ENCODE results near the gene WRAP73. TPM values are rescaled to one million over a fixed set of nuclear protein-coding genes. Genes with fewer than 3 reads are reported as not detected.

The WRAP73 gene
- total RNA-seq, 1 donor from 2014 or later, result 38.6 TPM

- intact Hi-C loops (cut with micrococcal nuclease), result no loop called here
Observed at GRCh38 chr1:3681898-3682806, 32.2 kb upstream of the WRAP73 start.

- intact Hi-C loops (cut with micrococcal nuclease), result no loop called here
Observed at GRCh38 chr1:3681231-3681897, 31.5 kb upstream of the WRAP73 start.

DNA sequence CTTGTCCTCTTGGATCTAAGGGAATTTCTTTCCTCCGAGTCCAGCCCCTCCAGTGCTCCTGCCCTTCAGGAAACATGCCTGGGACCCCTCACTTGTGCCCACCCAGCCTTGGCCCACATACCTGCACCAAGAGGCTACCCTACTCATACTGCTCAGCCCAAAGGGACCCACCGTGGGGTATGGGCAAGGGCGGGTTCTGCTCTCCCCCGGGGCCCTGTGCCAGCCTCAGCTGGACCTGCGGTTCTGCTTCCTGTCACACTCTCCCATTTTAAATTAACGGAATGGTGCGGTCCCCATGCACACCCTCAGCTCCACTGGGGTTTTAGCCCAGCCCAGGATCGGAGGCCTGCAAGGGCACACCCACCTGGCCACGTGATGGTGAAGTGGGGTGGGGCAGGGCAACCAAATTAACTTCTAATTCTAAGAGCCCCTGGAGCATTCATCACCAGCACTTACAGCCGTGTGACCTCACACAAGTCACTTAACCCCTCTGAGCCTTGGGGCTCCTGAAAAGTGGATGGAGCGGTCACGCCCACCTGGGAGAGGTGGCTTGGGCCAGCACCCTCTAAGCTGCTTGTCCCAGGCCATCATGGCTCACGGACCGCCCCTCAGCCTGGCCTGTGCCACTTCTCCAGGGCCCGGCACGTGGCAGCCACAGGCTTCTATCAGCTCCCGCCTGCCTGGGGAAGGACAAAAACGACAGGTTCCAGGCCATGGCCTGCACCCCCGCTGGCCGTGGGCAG lies 30.8 kb upstream of the WRAP73 start:
- intact Hi-C loops (cut with micrococcal nuclease), result no loop called here

DNA sequence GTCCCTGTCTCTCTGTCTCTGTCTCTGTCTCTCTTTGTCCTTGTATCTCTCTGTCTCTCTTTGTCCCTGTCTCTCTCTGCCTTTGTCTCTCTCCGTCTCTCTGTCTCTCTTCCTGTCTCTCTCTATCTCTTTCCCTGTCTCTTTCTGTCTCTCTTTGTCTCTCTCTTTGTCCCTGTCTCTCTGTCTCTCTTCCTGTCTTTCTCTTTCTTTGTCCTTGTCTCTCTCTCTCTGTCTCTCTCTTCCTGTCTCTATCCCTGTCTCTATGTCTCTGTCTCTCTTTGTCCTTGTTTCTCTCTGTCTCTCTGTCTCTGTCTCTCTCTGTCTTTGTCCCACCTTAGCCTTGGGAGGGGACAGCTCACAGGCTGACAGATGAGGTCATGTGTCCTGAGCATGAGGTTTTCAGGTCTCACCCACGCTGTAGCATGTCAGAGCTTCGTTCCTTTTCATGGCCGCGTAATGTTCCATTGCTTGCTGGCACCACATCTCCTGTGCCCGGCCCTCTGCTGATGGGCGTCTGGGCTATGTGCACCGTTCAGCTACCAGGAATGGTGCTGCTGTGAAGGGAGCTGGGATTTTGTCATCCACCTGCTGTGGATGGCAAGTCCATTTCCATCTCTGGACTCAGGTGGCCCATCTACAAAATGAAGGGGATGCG lies 30.0 kb upstream of the WRAP73 start:
- intact Hi-C loops (cut with micrococcal nuclease), result no loop called here

- intact Hi-C loops (cut with micrococcal nuclease), result no loop called here
Observed at GRCh38 chr1:3679098-3679555, 29.2 kb upstream of the WRAP73 start.

GRCh38 chr1:3678361-3679097 lies 28.6 kb upstream of the WRAP73 start:
- intact Hi-C loops (cut with micrococcal nuclease), result no loop called here

DNA sequence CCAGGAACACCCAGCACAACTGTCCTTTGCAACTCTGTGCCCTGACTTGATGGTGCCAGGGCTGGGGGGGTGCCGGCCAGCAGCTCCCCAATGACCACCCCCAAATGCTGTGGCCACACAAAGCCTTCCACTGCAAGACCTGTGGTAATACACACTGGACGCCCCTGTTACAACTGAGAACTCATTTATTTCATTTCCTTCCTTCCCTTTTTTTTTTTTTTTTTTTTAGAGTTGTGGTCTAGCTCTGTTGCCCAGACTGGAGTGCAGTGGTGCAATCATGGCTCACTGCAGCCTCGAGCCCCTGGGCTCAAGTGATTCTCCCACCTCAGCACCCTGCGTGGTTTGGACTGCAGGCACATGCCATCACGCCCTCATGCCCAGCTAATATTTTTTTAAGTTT lies 27.6 kb upstream of the WRAP73 start:
- intact Hi-C loops (cut with micrococcal nuclease), result no loop called here

DNA sequence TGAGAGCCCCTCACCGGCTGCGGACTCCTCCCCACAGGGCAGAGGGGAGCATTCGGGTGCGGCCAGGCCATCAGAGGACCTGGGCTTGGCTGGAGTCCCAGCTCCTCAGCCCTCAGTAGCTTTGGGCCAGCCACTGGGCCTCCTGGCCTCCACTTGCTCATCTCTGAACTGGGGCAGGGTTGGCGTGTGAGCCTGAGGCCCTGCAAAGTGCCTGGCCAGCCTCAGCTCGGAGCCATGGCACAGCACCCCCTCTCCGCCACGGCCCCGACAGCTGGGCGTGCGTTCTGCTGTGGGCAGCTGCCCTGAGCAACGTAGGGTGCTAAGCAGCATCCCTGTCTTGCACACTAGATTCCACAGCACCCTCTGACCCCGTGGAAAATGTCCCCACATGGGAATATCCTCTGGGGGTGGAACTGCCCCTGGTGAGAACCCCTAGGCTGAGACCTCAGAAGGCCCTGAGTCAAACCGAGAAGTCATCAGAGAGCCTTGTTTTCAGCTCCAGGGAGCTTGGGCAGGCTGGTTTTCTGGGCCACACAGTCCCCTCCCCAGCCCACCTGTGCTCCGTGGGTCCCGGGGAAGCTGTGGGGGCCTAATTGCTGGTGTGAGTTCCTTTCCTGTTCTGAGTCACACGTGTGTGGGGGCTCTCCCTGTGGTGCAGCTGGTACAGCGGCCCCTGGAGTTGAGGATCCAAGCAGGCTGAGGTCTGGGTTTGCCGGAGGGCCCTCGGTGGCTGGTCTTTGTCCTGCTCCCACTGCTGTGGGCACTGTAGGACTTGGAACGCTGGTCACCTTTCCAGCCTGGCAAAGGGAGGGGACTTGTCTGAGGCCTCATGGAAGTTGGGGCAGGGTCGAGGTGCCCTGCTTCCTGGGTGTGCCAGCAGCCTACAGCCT lies 26.9 kb upstream of the WRAP73 start:
- intact Hi-C loops (cut with micrococcal nuclease), result no loop called here

GRCh38 chr1:3675436-3675835 lies 25.5 kb upstream of the WRAP73 start:
- intact Hi-C loops (cut with micrococcal nuclease), result no loop called here

DNA sequence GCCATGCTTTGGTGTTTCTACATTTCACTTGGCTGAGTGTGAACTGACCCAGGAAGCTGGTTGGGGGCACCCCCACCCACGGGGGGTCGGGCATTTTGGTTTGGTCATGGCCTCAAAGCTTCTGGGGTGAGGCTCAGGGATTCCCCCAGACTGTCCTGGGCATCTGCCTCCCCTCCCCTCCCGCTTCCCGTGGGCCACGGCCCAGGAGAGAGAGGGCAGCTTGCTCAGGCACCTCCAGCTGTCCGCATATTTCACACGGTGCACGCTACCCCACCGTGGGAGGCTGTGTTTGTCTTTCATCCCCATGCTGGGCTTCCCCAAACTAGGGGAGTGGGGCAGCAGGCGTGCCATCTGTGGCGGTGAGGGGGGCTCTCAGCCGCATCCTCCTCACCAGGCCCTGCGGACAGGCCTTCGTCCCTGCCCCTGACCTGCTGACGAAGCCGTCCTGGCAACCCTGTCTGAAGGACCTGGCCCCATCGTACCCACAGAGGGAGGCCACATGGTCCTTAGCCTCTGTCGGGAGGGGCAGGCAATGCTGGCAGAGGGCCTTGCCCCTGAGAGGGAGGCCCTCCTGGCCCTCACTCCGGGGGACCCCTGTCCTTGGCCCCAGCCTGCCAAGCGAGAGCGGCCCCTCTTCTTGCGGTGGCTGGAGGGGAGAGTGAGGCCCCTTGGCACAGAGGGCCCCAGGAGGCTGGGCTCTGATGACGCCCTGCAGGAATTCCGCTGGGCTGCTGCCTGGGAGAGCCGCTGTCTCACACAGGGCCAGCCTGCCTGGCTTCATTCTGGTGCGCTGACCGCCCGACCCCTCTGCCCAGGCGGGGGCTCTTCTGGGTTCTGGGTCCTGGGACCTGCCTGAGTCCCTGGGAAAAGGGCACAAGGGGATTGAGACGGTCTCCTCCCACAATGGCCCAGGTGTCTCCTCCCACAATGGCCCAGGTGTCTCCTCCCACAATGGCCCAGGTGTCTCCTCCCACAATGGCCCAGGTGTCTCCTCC lies 24.5 kb upstream of the WRAP73 start:
- intact Hi-C loops (cut with micrococcal nuclease), result no loop called here

DNA sequence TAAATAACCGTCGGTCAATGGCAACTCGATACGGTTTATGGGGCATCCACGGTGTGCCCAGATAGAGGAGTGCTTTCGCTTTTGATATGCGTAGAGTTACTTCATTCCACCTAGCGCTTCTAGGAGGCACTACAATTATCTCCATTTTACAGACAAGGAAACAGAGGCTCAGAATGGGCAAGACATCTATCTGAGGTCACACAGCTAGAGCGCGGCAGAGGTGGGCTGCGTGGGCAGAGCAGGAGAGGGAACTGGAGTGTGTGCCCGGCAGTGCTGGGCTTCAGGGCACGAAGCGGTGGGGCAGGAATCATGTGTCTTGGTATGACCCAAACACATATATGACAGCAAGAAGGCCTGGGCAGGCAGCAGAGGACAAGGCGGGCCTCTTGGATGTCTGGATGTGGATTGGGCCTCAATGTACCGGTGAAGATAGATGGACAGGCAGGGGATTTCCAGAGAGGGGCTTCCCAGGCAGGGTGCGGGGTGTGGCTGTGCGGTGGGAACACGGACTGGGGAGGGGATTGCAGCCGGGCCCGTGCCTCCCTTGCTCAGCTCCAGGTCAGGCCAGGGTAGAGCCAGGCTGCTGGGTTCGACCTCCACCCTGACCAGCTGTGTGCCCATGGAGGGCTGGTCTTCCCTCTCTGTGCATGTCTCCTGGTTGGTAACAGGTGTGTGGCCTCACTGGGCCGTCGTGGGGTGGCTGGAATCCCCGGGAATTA lies 23.6 kb upstream of the WRAP73 start:
- intact Hi-C loops (cut with micrococcal nuclease), result no loop called here

DNA sequence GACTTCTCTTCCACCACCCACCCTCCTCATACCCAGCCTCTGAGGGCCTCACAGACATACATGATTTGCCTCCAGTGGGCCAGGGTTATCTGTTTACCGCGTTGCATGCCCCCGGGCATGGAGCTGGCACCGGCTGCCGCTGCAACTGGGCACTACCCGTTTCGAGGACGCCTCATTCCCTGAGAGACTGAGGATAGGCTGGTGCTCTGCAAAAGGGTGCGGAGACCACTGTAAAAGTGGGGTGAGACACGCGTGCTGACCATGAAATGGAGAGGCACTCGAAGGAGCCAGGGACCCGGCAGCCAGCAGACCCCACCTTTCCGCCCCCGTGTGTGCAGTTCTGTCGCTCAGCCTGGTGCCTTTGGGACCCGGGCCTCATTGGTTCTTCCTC lies 23.1 kb upstream of the WRAP73 start:
- intact Hi-C loops (cut with micrococcal nuclease), result no loop called here

DNA sequence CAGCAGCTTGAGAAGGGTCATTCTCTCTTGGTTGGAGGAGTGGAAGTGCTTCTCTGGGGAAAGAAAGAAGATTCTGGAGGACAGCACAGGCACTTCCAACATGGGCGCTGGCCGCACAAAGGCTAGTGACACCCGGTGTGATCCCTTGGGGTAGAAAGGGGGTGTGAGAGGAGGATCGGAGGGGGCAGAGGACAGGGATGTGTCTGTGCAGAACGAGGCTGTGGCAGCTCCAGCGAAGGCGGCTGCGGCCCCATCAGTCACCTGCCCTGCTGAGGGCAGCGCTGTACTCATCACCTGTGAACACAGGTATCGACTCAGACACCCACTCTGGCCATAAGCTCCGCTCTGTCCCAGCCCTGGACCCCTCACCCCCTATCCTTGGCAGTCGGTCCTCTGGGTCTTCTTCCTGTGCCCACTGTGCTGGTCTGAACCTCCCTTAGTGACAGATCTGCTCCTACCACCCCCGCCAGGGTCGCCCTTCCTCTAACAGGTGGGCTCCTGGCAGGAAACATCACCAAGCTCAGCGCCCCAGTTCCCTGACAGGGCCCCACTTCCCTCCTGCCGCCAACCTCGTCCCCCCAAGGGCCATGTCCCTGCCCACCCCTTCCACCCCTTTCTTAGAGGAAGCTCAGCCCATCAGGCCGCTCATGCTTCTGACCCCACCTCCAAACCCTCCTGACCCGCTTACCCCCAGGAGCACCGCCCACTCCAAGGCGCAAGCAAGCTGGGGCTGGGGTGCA lies 22.5 kb upstream of the WRAP73 start:
- intact Hi-C loops (cut with micrococcal nuclease), result no loop called here

DNA sequence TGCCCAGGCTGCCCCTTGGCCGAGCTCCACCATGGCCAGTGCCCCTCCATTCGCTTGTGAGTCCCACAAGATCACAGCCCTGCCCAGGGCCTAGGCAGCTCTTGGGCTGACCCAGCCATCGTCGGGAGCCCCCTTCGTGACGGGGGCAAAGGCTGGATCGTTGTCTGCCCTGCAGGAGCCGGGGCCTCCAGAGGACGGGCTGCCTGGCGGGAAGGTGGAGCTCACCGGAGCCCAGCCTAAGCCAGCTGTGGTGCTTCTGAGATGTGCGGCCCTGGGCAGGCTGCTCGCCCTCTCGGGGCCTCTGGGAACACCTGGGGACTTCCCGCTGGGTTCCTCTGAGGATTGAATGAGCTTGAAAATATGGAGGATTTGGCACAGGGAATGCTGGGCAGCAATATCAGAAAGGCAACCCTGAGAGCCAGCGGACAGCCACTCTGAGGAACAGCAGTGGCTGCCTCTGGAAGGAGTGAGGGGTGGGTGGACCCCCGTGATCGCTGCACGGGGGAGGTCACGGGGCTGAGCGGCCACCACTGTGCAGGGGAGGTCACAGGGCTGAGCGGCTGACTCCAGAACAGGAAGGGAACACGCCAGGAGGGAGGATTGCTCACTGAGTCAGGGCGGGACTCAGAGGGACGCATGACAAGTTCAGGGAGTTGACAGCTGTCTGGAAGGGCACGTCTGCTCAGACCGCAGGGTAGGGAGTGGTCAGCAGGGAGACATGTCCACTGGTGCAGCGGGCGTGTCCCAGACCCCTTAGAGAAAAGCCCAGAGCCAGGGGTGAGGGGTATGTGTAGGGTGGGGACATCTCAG lies 21.7 kb upstream of the WRAP73 start:
- intact Hi-C loops (cut with micrococcal nuclease), result no loop called here

- intact Hi-C loops (cut with micrococcal nuclease), result no loop called here
Observed at GRCh38 chr1:3670823-3671265, 20.9 kb upstream of the WRAP73 start.

DNA sequence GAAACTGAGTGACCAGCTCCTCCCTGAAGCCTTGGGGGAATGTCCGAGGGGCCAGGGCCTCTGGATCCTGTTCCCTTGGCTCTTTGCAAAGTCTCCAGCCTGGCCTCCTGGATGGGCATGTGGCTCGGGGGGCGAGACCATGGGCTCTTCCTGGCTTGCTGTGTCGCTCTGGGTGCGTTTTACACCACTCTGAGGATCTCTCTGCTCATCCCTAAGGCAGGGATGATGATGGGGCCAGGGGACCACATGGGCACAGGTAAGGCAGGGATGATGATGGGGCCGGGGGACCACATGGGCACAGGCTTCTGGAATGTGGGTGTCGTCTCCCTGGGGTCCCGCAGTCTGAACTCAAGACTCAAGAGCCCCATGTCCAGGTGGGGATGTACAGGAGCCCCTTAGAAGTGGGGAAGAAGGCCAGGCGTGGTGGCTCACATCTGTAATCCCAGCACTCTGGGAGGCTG lies 20.1 kb upstream of the WRAP73 start:
- intact Hi-C loops (cut with micrococcal nuclease), result no loop called here
